NCI-H146 treated with DMSO at 0.1 percent for 48 hours (cell line): ENCODE results near the gene KNSTRN.

Experiments used
- DNase-seq: peaks from one replicate; lab custom pipeline; 2025; ENCODE audit not compliant: unreplicated experiment; lab: John Stamatoyannopoulos, UW

The KNSTRN gene

DNA sequence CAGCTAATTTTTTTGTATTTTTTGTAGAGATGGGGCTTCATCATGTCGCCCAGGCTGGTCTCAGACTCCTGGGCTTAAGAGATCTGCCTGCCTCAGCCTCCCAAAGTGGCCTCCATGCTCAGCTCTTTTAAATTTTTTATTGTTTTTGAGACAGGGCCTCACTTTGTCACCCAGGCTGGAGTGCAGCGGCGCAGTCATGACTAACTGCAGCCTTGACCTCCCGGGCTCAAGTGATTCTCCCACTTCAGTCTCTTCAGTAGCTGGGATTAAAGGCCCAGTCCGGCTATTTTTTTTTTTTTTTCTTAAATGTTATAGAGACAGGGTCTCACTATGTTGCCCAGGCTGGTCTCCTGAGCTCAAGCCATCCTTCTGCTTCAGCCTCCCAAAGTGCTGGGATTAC, 43.2 kb downstream of the KNSTRN start:
- no peak for DNase-seq

DNA sequence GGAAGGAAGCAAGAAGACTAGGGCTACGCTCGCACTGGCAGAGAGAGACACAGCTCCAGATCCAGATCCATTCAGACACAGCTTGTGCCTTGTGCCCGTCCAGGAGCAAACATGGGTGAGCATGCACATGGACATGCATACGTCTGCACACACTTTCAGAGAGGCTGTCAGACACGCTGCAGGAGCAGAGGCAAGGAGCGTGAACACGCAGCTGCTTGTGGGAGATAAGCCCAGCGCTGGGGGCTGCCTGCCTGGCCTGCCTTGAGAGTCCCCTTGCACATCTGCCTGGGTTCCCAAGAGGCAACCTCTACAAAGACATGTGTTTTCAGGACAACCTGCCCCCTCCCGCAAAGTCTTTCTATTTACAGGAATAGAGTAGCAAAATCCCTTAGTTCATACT, 44.7 kb downstream of the KNSTRN start:
- DNase-seq: no peak

DNA sequence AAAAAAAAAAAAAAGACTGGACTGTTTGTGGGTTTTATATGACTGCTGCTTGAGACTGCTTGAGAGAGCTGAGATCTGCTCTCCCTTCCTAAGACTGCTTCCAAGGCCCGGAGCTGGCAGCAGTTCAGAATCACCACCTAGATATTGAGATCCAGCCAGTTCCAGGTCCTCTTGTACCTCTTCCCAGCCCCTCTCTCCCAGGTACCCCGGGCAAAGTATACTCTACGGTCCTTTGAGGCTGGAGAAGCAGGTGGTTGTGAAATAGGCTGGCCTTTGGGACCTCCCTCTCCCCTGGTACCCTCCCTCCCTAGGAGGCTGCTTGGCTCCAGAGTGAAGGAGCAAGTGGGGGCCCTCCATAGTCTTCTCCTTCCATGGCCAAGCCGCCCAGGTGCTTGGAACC, 45.7 kb downstream of the KNSTRN start:
- no peak for DNase-seq

DNA sequence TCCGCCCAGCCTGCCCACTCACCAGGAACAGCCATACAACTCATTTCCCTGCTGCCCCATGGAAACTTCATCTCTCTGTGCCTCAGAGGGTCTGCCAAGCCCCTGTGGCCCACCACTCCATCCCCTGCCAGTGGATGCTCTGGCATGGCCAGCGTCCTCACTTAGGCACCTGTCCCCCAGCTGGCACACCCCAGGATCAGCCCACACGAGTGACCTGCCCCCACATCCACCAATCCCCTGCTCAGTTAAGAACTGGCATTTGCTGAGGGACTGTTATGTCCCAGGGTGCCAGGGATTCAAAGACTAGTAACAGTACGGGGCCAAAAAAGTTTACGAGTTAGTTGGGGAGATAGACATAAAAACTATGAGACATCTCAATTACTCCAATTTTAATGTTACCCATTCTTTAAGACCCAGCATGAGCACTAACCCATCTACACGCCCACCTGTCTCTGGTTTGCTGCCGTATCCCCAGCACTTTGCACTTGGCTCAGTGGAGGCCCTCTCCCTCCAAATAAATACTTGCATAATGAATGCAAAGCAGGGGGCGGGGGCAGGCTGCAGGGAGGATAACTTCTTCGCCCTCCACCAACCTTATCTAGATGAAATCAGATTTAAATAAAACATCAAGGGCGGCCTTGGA, 46.7 kb downstream of the KNSTRN start:
- no peak for DNase-seq

DNA sequence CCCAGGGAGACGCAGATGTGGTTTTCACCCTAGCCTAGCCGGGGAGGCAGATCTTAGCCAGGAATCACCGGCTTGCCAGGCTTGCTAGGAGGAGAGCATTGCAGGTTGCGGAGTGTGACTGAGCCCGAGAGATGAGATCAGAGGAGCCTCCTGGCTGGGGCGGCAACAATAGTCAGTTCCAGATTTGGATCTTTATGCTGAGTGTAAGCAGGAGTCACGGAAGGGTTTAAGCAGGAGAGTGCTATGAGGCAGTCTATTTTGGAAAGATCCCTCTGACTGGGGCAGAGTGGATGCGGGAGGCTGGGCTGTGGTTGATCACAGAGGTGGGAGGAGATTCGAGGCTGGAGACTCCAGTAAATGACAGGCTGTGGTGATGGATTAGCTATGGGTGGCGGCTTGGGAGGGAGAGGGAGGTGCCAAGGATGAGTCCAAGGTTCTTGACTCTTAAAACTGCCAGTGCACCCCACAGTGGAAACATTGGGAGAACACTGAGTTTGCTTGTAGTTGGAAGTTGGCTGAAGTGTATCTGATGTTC, 47.8 kb downstream of the KNSTRN start:
- DNase-seq: no peak

DNA sequence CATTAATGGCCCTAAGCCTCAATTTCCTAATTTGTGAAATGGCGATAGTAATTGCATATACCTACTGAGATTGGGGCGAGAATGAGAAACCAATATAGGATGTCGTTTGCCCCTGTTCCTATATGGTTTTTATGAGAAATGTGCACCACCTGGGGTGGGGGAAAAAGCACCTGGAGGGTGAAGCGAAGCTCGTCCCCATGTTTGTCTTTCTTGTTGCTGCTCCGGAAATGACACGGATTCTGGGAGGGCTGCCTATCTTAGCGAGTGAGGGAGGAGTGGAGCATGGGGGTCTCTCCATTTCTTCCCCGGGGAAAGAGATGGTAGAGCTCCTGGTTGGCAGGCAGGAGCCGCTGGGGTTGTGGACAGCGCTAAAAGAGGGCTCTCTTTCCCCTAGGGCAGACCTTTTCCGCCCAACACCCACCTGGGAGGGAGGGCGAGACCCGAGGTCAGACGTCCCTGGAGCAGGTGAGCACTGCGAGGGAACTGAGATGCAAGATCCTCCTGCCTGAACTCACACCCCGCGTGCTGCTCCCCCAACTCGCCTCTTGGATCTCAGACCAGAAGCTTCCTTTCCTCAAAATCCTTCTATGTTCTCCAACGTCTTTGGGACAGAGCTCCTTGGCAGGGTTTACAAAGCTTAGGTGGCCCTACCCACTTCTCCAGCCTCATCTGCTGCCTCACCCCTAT, 52.6 kb downstream of the KNSTRN start:
- DNase-seq: no peak

DNA sequence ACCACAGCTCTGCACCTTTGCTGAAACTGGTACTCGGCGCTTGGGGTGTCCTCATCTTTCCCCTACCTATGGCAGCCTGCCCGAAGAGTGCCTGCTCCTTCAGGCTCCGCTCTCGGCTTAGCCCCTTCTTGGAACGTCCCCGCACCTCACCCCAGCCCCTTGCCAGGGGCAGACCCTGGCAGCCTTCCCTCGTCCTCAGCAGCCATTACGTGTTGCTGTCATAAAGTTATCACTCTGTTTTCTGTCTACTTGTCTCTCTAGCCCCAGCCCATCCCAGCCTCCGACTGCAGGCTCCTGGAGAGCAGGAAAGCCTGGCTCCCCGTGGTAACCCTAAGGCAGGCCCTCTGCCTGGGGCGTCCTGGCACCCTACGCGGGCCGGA, 53.2 kb downstream of the KNSTRN start:
- no peak for DNase-seq

DNA sequence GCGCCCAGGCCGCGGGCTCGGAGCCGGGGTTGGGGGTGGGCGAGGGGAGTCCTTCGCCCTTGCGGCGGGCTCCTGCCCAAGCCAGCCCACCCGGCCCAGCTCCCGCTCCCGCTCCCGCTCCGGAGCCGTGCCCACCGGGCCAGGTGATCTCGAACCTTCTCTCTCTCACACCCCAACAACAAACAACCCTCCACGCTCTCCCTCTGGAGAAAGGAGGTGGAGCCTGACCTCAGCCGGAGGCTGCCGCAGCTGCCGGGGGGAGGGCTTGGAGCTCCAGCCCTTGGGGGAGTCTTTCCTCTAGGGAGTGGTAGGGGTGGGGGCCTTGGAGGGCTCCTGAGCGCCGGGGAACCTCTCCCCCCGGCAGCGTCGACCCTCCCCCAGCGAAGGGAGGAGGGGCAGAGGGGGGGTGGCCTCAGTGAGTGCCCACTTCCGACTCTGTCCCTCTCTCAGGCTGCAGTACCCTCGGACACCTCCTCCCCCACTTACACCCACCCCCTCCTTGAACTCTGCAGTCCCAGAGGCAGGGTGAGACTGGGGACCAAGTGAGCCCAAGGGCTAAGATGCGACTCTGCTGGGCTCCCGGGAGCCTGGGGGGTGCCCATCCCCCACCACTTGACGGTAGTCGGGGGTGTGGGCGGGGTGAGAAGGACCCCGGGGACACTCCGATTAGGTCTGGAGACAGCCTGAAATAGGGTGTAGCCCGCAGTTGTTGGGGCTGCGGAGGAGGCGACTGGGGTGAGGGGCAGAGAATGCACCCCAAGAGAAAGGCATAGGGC, 53.8 kb downstream of the KNSTRN start:
- DNase-seq: no peak

DNA sequence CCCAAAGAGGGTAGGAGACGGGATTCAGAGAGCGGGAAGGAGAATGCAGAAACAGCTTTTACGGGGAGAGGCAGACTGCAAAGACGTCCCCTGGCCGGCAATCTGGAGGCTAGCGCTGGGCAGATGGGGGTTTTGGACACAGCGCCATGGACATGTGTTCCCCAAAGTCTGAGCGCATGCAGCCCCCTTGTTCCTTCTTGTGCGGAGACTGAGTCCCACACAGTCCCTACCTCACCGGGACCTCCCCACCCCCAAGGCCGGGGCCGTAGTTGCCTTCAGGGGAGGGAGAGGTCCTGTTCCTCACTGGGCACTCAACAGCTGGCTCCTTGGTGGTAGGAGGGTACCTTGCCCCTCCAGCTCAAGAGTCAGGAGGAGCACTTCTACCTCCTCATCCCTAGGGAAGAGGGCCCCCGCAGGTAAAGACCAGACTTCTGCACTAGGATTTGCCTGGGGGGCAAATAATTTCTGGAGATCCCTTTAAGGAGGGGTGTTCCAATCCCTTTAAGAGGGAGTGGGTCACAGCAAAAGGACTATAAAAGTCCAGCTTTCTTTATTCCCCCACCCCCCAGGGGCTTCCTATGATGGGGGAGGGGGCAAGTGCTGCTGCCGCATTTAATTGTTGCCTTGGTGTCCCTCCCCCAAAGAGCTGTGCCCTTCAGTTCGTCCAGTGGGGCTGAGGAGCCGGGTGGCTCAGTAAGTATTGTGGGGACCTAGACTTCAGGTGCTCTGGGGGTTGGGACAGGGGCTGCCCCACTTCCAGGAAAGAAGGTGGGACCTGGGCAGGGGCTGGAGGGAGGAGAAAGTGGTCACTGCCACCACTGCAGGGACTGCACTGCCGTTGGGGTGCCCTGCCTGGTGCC, 54.6 kb downstream of the KNSTRN start:
- DNase-seq: no peak

DNA sequence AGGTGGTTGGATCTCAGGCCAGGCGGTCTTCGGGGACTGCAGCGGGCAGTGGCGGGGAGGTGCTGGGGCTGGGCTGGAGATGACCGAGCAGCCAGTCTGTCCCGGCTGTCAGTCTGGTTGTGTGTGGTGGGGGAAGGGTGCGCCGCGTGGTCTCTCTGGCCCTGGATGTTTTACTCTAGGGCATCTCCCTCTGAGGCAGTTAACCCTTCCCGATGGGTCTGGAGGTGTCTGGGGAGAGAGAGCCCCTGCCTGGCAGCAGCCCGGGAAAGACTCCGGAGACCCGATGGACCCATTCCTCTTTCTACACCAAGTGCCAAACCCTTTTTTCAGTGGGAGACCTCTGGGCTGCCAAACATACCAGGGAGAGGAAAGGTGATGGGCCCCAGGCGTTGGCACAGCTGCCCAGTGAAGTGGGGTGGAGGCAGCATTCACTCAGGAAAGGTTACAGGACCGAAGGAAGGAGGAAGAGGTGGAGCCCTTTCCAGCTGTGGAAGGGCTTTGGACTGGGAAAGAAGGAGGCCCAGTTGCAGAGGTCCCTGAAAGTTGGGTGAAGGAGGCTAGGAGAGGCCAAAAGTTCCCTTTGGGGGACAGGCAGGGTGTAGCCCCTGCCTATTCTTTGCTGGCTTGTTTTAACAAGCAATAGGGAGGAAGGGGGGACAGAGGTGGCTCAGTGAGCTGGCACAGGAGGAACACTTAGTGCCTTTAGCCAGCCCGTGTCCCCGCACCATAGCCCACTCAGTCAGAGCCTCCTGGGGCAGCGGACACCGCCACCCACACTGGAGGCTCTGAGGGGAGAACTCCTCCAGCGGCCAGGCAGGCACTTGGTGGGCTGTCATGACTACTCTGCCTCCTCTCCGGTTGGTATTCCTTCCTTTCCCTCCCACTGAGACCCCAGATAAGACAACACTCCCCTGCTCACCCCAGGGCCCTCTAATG, 55.5 kb downstream of the KNSTRN start:
- DNase-seq: no peak

DNA sequence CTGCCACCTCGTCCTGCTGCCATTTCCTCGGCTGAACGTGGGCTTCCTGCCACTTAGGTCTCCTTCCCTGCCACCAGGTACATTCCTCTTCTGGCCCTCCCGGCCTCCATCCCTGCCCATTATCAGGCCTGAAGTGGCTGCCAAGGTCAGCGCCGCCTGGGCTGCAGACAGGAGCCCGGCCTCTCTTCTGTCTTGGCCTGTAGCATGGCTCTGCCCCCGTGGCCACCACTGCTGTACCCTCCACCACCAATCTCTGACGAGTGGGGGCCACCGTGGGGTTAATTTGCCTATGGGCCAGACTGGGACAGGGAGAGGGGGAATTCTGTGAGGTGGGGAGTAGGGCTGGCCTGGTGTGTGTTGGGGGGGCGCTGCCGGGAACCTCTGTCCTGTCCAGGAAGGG, 56.2 kb downstream of the KNSTRN start:
- no peak for DNase-seq

DNA sequence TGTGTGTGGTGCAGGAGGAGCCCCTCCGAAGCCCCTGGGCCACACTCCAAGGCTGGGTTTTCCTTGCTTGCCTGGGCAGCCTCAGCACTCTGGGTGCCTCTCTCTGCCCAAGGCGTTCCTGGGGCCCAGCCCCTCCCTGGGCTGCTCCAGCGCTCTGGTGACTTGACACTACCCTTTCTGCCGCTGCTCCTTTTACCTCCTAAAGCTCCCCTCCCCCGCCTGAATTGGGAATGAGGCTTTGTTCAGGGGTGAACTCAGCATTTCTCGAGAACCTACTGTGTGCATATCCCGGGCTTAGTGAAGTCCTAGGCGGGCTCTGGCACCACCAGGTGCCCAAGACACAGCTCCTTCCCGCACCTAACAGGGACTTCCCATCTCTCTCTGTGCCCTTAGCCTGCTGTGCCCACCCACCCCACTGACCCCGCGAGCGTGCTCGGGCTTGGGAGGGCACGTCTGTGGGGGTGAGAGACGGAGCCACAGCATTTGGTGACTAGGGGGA, 57.0 kb downstream of the KNSTRN start:
- no peak for DNase-seq

DNA sequence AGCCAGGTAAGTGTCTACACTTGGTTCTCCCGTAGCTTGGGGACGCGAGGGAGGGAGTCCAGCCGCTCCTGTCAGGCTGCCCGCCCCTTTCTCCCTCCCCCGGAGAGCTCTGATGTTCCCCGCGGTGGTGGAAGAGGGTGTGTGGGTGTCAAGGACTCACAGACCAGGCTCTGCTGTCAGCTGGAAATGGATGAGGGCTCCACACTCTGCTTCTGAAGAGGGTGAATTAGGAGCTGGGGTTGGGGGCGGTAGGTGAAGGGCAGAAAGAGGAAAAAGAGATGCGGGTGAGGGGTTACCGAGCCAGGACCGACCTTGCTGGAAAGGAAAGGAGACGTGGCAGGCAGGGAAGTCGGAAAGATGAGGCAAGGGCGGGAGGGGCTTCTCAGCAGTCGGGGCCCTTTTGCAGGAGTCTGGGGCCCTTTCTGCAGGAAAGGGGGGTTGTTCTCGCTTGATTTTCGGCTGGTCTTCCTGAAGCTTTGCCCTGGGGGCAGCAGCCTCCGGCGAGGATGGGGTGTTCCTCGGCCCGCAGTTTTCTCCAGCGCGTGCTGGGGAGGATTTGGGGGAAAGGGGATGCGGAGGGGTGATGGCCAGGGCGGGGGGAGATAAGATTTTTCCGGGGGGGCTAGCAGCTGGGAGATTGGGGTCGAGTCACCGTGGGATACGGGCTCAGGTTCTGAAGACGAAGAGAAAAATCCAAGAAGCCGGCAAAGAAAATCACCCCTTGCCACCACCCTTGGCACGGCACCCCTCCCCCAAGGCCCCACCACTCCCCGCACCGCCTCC, 57.6 kb downstream of the KNSTRN start:
- peak; percentile 4 for DNase-seq

DNA sequence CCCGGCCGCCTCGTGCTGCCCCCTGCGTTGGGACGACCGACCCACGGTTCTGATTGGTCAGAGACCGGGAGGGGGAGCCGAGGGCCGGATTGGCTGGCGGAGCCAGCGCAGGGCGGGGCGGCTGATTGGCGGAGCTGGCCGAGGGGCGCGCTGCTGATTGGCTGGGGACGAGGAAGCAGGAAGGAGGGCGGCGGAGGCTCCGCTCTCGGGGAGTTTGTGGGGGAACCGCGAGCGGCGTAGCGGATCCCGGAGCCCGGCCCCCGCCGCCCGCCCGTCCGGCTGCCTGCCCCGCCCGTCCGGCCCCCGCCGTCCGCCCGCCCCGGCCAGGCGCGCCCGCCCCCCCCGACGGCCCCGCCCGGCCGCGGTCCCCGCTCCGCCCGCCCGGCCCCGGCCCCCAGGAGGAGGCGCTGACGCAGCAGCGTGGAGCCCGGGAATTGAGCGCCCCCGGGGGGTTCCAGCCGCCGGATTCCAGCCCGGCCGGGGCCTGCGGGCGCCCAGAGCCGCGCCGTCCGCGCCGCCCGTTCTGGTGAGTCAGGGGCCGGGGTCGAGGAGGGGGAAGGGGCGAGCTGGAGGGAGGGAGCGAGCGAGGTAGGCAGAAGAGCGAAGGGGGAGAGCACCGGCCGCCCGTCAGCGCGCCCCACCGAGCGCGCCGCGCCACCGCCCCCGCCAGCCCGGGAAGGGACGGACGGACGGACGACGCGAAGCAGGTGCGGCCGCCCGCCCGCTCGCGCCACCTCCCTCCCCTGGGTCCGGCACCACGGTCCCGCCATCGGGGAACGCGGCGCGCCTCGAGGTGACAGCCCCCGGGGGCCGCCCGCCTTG, 58.4 kb downstream of the KNSTRN start, which contains the start of gene BAHD1:
Gene BAHD1, plus strand, starts transcription at position 211 of the 822 bp plus-strand sequence. CDS start 17,512 bp downstream, outside the sequence.
- peak; percentile 62 for DNase-seq

DNA sequence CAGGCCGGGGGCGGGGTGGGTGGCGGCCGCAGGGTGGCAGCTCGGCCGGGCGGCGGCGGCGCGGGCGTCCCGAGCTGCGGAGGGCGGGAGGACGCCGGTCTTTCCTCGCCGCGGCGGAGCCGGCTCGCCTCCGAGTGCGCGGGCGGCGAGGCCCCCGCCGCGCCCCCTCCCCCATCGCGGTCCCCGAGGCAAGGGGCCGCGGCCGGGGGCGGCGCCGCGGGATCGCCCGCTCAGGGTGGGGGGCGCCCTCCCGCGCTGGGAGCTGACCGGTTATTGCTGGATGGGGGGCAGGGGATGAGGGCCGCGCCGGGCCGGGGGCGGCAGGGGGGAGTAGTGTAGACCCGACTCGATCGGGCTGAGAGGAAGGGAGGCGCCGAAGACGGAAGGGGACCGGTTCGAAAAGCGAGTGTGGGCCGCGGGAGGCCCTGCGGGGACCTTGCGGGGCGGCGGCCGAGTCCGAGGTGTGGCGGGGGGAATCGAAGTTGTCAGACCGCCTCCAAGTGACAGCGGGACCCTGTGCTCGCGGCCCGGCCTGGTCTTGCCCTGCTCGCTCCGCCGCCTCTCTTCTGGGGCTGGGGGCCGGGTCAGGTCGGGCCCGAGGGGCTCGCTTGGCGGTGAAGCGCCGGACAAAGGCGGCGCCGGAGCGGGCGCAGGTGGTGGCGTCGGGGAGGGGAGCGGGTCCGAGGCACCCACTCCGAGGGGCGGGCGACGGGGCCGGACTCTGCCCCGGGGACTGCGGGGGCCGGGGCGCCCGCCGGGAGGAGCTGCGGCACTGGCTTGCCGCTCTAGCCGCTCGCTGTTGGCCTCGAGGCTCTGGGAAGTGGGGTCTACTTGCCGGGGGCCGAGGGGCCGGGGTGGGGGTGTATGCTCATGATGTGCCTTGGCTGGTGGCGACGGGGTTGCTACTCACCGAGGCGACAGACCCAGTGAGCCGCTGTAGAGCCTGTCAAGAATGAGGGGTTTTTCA, 59.3 kb downstream of the KNSTRN start:
- DNase-seq: no peak

DNA sequence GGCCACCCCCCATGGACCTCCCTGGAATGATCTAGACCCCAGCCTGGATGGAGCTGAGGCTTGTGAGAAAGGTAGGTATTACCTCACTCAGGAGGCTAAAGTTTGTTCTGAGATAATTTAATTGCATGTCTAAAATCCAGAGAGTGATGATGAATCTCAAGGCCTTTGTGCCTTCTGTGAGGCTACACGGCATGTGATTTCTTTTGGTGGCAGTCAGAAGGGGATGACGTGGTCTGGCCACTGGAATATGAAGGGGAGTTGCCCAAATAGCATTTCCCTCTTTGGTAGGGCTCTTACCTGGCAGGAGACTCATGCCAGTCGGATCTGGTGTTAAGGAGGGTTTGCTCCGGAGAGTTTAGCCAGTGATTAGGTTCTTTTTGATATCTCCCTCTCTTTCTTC, 60.7 kb downstream of the KNSTRN start:
- DNase-seq: no peak

DNA sequence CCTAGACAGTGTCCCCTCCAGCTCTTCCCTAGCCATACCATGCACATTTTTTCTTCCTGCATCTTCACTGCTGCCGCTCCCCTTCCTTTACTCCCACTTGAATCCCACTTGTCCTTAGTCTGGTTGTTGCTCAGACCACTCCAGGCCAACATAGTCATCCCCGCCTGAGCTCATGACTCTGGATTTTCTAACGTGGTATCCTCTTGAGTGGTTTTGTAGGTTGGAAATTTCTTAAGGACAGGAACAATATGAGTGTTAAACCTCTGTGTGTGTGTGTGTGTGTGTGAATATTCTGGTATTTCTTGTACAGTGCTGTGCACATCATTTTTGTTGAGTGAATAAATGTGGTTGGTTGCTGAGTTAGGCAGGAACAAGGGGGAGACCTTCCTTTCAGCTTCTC, 61.3 kb downstream of the KNSTRN start:
- DNase-seq: no peak
